ENCODE measurements around the gene MAPK1.
A peak's percentile ranks its signal among the peaks of the same experiment; 100 is the strongest.
"Not testable (repeated sequence)": the region's sequence is repeated elsewhere in the genome, so short reads cannot be mapped to it uniquely, and the experiment has no call there.

MAPK1 gene

DNA sequence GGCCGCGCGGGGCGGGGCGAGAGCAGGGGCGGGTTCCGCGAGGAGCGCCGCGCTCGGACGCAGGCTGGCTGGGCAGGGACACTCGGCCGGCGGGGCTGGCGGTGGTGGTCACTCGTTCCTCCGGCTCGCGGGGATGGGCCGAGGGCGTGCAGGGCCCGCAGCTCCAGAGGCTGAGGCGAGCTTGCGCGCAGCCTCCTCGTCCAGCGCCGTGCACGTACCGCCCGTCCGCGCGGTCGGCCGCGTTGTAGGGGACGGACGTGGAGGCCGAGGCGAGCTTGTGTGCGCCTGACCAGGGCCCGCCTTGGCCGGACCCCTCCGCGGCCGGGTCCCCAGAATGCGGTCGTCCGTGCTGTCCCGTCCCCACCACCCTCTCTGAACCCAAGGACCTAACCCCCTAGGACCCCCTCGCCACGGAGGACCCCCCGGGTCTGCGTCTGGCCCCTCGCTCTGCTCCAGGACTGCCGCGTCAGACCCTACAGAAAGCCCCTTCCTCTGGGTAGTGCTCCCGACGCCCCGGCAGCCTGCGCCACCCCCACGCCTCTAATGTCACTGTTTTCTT, 131.3 kb downstream of the MAPK1 start:
- Histone ChIP-seq H3K4me3 (peak overlapping the region; percentile 25 to 74 (median 51)), H3K27ac (peak overlapping the region in 4 of 21 experiments; percentile 4 to 28 (median 23))

DNA sequence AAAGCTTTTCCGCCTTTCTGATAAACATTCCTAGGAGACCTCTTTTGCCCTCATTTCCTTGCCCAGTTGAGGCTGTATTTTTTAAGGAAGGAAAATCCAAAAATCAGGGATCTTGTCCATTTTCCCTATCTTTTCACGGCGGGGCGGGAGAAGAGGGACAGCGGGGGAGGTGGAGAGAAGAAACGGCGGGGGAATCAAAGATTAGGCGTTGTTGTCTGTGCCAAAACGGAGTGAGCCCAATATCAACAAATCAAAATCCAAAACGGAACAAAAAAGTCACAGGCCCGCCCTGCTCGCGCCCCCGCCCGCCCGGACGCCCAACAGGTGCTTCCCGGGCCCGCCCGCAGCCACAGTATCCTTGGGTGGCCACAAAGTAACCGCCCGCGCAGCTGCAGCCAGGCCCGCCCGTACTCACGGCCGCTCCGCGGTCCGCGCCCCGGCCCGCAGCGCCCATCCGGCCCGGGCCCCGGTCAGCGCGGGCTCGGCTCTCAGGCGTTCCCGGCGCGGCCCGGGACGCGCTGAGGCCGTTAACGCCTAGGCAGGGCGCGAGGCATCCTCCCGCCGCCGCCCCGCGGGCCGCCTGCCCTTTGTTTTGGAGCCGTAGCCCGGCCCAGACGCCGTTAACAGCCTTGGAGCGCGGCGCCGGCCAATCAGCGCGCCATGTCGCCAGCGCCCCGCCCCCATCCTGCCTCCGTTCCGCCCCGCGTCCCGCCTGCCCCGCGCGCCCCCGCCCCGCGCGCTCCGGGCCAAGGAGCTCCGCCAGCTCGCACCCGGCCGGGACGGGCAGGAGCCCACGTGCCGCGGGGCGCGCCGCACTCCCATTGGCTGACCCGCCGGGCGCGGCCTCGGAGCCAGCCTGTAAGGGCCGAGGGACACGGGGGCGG, 132.0 kb downstream of the MAPK1 start, which contains the start of gene YPEL1:
TSS of gene YPEL1 (minus strand) at position 595 of the 884 bp plus-strand sequence. CDS start 25,050 bp downstream, outside the sequence.
- H3K27ac ChIP-seq, result peak within 1 kb of the TSS in 17 of 21 experiments; percentile 22 to 74 (median 56)
- H3K4me3 ChIP-seq, result peak within 1 kb of the TSS; percentile 42 to 74 (median 51)

DNA sequence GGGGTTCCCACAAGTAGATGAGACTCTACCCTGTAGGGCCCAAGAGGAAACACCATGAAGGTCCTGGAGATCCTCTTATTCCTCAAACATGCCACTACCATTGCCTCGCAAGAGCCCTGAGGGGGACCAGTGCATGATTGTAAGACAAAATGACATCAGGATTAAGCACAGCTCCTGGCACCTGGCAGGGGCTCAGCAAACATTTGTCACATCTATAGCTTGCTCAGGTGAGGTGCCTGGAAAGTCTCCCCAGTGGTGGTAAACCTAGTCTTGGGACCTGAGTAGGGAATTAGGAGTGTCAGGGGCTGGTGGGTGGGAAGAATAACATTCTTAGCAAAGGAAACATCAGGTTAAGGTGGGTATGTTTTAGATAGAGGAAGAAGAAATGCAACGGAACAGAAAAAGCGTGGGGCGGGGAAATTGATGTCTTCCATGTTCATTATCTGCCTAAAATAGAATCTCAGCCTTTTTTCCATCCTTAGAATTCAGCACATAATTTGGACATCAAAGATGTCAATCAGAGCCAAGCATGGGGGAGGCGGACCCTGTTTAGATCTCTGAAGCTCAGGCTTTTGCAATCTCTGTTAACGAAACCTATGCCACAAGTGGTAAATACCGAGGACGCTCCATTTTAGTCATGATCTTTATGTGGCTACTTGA, 132.8 kb downstream of the MAPK1 start:
- Histone ChIP-seq H3K27ac (peak overlapping the region in 13 of 21 experiments; percentile 33 to 74 (median 56)), H3K4me3 (peak overlapping the region; percentile 38 to 74 (median 51))

DNA sequence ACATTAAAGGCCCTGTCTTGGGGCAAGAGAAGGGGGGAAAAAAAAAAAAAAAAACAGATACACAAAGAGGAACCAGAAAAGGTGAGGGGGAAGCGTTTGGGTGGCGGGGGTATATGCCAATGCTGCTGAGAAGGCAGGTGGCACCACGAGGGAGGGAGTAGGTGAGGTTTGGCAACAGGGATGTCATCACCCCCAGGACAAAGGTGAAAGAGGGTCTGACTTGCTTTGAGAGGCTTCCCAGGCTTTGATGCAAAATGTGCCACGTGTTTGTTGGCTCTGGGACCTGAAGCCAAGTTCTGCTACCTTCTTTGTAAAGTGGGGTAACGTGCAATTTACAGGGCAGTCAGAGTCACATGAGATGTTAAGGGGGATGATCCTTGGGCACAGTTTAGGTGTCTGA, 135.9 kb downstream of the MAPK1 start:
- H3K4me3 ChIP-seq, result no peak overlapping the region
- no peak overlapping the region for H3K27ac ChIP-seq

DNA sequence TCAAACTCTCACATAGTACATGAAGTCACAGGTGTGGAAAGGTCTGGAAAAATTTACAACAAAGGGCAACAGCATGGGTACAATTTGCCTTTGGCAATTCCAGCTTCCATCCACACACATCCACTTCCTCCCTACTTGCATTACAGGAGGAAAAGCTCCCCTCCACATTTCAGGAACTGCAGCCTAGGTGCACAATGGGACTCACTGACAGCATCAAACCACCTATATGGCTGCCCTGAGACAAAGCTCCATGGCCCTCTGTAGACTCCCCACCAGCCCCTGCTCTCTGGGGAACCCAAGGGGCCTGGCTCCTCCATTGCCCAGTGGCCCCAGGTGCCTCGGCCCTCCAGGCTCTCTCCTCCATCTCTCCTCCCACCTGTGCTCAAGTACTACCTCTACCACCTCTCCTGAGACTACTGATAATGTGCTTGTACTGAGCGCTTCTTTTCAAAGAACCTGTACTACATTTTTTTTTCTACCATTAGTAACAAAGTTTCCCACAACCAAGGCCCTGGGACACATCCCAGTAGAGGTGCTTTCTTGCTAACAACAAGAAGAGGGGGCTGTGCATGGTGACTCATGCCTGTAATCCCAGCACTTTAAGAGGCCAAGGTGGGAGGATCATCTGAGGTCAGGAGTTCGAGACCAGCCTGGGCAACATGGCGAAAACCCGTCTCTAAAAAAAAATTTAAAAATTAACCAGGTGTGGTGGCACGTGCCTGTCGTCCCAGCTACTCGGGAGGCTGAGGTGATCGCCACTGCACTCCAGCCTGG, 136.7 kb downstream of the MAPK1 start:
- no peak overlapping the region for H3K27ac ChIP-seq
- no peak overlapping the region for H3K4me3 ChIP-seq

DNA sequence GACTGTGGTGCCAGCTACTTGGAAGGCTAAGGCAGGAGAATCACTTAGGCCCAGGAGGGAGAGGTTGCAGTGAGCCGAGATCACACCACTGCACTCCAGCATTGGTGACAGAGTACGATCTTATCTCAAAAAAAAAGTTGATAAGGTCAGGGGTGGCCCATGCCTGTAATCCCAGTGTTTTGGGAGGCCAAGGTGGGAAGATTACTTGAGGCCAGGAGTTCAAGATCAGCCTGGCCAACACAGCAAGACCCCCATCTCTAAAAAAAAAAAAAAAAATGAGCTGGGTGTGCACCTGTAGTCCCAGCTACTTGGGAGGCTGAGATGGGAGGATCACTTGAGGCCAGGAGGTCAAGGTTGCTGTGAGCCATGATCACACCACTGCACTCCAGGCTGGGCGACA, 138.3 kb downstream of the MAPK1 start:
- not testable (repeated sequence) for H3K27ac ChIP-seq, H3K4me3 ChIP-seq

DNA sequence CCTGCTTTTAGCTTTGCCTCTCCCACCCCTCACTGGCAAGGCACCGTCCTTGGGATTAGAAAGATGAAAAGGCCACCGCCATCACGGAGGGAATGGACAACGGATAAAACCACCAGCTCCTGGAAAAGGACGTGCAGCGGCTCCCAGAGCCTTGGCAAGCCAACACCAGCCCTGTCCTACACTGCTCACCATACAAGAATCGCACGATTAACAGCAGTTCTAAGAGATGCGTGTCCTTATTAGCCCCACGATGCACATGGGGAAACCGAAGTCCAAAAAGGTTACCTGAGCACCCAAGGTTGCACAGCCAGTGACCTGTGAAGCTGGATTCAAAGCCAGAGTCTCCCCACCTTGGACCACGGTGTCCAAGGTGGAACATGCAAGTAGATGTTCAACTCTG, 139.2 kb downstream of the MAPK1 start:
- Histone ChIP-seq H3K27ac (no peak overlapping the region), H3K4me3 (no peak overlapping the region)

DNA sequence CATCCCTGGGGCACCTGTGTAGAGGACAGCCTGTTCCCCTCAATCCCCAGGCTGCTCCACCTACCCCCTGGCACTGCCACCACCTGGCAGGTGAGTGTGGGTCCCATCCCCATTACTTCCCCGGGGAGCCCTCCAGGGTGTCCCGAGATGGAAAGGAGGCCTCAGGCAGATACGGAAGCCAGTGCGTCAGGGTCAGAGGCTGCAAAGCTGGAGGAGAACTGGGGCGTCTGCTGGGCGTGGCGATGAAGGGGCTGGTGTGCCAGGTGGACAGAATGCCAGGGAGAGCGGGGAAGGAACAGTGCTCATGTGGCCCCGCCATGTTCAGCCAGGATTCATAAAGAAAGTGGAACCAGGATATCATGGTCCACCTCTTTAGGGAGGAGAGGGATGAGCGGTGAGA, 139.7 kb downstream of the MAPK1 start:
- Histone ChIP-seq H3K27ac (no peak overlapping the region), H3K4me3 (no peak overlapping the region)

DNA sequence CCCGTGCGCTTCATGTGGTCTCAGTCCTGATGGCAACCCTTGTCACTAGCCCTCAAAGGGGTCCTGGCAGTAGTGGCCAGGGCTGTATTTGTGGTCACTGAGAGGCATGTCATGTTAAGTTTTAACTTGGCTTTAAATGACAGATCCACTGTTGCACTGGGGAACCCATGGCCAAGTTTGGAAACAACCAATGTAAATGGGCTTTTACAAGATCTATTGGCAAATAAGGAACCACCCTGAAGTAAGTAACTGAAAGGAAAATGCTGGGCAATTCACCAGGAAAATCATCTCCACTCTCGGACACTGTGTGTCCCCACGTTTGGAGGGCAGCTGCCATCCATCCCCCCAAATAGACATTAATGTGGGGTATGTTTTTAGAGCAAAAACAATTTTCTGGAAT, 140.3 kb downstream of the MAPK1 start:
- Histone ChIP-seq H3K27ac (no peak overlapping the region), H3K4me3 (no peak overlapping the region)

DNA sequence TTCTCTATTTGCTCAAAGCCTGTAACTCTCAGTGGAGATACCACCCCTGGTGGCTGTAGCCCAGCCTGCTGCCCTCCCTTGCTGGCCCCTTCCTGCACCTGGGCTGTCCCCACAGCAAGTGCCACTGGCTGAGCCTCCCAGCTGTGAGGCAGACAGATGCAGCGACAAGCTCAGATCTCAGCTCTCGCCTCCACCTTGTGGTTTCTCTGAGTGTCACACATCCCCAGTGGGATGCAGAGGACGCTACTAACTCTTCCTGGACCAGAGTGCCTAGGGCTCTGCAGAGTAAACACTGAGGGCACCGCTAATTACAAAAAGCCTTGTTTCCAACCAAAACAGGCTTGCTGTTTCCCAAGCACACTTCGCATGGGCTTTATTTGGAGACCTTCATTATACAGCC, 140.8 kb downstream of the MAPK1 start:
- Histone ChIP-seq H3K27ac (no peak overlapping the region), H3K4me3 (no peak overlapping the region)

DNA sequence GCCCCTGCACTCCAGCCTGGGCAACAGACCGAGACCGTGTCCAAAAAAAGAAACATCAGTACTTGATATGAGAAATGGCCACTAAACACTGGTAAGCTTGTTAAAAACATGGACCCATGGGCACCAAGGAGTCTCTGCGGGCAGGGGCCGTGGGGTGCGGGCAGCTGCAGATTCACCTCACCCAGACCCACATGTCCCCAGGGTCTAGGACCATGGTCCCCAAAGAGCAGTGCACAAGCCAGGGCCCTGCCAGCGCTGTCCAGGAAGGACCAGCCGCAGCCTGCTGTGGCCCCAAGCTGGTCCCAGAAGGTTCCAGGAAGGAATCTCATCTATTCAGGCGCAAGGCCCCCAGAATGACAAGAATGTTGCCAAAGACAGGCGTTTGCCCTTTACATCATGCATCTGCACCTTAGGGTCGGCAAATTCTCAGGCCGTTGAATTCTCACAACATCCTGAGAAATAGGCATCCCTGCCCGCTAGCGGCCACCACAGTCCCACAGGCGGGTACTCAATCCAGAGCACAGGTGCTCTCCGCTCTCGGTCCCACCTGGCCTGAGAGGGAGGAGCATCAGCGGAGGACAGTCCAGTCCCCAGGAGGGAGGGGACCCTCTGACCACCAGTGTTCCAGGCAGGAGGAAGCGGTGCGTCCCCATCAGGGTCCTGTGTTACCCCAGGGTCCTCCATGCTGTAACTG, 141.3 kb downstream of the MAPK1 start:
- no peak overlapping the region for H3K4me3 ChIP-seq

DNA sequence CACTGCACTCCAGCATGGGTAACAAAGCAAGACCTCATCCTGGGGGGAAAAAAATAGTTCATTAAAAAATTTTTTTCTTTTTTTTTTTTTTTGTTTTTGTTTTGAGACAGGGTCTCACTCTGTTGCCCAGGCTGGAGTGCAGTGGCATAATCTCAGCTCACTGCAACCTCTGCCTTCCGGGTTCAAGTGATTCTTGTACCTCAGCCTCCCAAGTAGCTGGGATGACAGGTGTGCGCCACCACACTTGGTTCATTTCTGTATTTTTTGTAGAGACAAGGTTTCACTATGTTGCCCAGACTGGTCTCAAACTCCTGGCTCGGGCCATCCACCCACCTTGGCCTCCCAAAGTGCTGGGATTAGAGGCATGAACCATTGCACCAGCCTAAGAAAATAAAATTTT, 142.9 kb downstream of the MAPK1 start:
- not testable (repeated sequence) for H3K27ac ChIP-seq, H3K4me3 ChIP-seq

More for the DNA sequence above, 141.3 kb downstream of the MAPK1 start:
- no peak overlapping the region for H3K27ac ChIP-seq

DNA sequence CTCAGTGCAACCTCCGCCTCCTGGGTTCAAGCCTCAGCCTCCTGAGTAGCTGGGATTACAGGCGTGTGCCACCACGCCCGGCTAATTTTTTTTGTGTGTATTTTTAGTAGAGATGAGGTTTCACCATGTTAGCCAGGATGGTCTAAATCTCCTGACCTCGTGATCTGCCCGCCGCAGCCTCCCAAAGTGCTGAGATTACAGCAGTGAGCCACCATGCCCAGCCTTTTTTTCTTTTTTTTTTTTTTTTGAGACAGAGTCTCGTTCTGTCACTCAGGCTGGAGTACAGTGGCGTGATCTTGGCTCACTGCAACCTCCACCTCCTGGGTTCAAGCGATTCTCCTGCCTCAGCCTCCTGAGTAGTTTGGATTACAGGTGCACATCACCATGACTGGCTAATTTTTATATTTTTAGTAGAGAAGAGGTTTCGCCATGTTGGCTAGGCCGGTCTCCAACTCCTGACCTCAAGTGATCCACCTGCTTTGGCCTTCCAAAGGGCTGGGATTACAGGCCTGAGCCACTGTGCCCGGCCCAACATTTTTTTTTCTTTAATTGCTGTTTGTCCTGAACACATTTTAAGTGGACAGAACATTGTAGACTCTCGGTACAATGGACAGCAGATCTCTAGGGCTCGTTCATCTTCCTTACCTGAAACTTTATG, 146.1 kb downstream of the MAPK1 start:
- H3K27ac ChIP-seq, H3K4me3 ChIP-seq: not testable (repeated sequence)

DNA sequence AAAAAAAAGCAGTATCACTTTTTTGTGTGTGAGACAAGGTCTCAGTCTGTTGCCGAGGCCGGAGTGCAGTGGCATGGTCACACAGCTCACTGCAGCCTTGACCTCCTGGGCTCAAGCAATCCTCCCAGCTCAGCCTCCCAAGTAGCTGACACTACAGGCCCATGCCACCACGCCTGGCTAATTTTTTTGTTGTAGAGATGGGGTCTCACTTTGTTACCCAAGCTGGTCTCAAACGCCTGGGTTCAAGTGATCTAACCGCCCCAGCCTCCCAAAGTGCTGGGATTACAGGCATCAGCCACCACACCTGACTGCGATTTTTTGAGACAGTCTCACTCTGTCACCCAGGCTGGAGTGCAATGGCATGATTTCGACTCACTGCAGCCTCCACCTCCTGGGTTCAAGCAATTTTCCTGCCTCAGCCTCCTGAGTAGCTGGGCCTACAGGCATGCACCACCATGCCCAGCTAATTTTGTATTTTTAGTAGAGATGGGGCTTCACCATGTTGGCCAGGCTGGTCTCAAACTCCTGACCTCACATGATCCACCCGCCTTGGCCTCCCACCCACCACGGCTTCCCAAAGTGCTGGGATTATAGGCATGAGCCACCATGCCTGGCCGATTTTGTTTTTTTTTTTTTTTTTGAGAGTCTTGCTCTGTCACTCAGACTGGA, 147.1 kb downstream of the MAPK1 start:
- H3K27ac ChIP-seq, H3K4me3 ChIP-seq: not testable (repeated sequence)

DNA sequence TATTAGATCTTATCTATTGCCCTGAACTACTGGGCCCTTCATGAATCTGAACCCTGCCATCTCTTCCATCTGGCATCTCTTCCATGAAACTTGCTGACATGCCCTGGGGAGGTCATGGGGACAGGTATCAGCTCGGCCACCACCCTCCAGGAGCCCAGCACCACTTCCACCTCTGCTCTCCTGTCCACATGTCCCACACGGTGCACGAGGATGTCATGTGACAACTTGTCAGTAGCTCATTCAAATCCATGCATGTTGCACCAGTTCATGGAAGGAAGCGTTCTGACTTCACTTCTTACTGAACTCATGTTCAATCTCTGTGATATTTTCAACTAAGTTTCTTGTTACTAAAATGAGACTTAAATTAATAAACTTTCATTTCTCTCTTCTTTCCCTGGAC, 148.4 kb downstream of the MAPK1 start:
- H3K4me3 ChIP-seq, result no peak overlapping the region
- H3K27ac ChIP-seq, result no peak overlapping the region

DNA sequence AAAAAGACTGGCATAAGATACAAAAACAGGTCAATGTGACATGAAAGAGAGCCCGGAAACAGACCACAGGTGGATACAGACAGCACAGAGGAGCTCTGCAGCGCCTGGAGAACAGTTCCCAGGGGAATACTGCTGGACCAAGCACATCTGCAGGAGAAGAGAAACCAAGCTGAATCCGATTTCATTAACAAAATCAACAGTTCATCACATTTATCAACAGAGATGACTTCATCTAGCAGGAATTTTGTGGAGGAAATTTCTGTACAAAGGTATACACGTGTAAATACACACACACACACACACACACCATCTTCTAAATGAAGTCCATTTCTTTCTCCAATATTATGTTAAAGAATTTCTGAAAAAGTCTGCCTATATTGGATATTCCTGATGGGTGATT, 148.9 kb downstream of the MAPK1 start:
- no peak overlapping the region for H3K4me3 ChIP-seq

DNA sequence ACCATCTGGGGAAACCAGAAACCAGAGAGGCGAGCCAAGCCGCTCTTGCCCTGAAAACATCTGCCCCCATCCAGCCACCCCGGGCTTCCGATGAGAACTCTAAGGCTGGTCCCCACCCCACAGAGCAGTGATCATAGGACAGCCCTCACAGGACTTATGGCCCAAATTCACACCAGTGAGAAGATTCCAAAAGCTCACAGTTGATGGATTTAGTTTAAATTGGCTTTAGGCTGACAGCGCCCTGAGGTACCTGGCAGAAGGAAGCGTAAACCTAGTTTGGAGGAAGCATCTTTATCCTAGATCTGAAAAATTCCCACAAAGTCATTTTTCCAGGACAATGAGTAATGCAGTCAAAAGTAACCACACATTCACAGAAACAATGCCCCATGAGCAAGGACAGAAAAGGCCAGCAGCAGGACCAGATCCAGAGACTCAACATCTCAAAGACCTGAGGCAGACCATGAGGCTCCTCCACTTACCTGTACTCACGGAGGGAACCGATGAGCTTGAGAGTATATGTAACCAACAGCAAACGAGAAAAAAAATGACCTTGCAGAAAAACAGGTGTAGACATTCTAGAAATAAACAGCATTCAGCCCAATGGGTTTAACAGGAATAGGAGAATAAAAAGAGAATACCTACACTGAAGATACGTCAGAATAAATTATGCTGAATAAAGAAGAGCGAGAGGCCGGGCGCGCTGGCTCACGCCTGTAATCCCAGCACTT, 150.9 kb downstream of the MAPK1 start:
- H3K27ac ChIP-seq, H3K4me3 ChIP-seq: not testable (repeated sequence)

More for the DNA sequence above, 148.9 kb downstream of the MAPK1 start:
- no peak overlapping the region for H3K27ac ChIP-seq

DNA sequence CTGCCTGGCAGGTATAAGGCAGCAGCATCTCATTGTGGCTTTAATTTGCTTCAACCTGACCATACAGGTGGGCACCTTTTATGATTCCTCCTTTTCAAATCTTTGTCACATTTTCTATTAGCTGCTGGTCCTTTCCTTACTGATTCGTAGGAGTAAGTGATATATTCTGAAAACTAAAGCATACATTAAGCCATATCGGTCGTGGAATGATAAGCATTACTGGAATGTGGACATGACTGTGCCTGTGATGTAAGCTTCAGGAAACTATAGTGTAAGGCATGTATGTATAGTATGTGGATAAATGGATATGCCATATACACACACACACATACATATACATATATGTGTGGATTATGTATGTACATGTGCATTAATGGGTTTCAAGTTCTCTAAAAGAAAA, 152.7 kb downstream of the MAPK1 start:
- Histone ChIP-seq H3K4me3 (no peak overlapping the region), H3K27ac (no peak overlapping the region)
